GM19193 (cell line): Measurements from ENCODE around the gene SMARCC2.

Experiments used
- POLR2A ChIP-seq: IDR thresholded peaks from 4 replicates; pipeline ENCODE4 v1.6.1; 2011; ENCODE audit not compliant: insufficient read depth, insufficient read length; ENCODE audit errors: extremely low read depth

The SMARCC2 gene

GRCh38 chr12:56126732-56127239 is 62.5 kb downstream of the SMARCC2 start:
- TF ChIP-seq POLR2A: no peak

GRCh38 chr12:56124133-56124532 is 65.2 kb downstream of the SMARCC2 start:
- TF ChIP-seq POLR2A: no peak

- TF ChIP-seq POLR2A: no peak
Measured at GRCh38 chr12:56122637-56123036, 66.6 kb downstream of the SMARCC2 start.

GRCh38 chr12:56121204-56121870 is 67.9 kb downstream of the SMARCC2 start:
- no peak for TF ChIP-seq POLR2A

- TF ChIP-seq POLR2A: no peak
Measured at GRCh38 chr12:56120158-56120846, 69.0 kb downstream of the SMARCC2 start.

- no peak for TF ChIP-seq POLR2A
Measured at GRCh38 chr12:56119361-56119796, 69.9 kb downstream of the SMARCC2 start.

GRCh38 chr12:56118688-56119357 is 70.5 kb downstream of the SMARCC2 start:
- TF ChIP-seq POLR2A: no peak

GRCh38 chr12:56117778-56118687 is 71.2 kb downstream of the SMARCC2 start, which contains the start of gene ZC3H10:
TSS of gene ZC3H10 (plus strand) at chr12:56118266. CDS start at chr12:56120563, 2,297 bp downstream.
- TF ChIP-seq POLR2A: peak; percentile 99

- TF ChIP-seq POLR2A: peak; percentile 100
Measured at GRCh38 chr12:56116267-56117081, 72.8 kb downstream of the SMARCC2 start, which contains the start of gene RPL41. TSS of gene RPL41 (plus strand) at chr12:56116633.

GRCh38 chr12:56115329-56115728 is 74.0 kb downstream of the SMARCC2 start:
- TF ChIP-seq POLR2A: no peak

- TF ChIP-seq POLR2A: no peak
Measured at GRCh38 chr12:56114084-56114483, 75.2 kb downstream of the SMARCC2 start.
